GM20000 (cell line): ENCODE results near the gene RPL21.
A peak's percentile ranks its signal among the peaks of the same experiment; 100 is the strongest.
"Not testable (repeated sequence)": the region's sequence is repeated elsewhere in the genome, so short reads cannot be mapped to it uniquely, and the experiment has no call there.

Experiments used
- DNase-seq: peaks from one replicate; pipeline ENCODE4 v3.0.0; 2012; ENCODE audit warnings: low spot score
- CTCF ChIP-seq: IDR thresholded peaks from 2 replicates; pipeline ENCODE4 v1.5.1; 2012; ENCODE audit warnings: mild to moderate bottlenecking, control low read depth; ENCODE audit errors: extremely low read depth, missing control alignments

Gene RPL21

GRCh38 chr13:27280841-27281240, 29.5 kb downstream of the RPL21 start:
- no peak for DNase-seq
- TF ChIP-seq CTCF, result no peak

GRCh38 chr13:27281420-27281819, 30.1 kb downstream of the RPL21 start:
- TF ChIP-seq CTCF, result no peak
- no peak for DNase-seq

- peak; percentile 26 for TF ChIP-seq CTCF
- DNase-seq, result no peak
Measured at GRCh38 chr13:27283906-27284493, 32.6 kb downstream of the RPL21 start.

- DNase-seq, result no peak
- TF ChIP-seq CTCF, result no peak
Measured at GRCh38 chr13:27288392-27288791, 37.0 kb downstream of the RPL21 start.

GRCh38 chr13:27289011-27289665, 37.8 kb downstream of the RPL21 start:
- DNase-seq, result no peak
- no peak for TF ChIP-seq CTCF

GRCh38 chr13:27290715-27291114, 39.4 kb downstream of the RPL21 start:
- no peak for DNase-seq
- no peak for TF ChIP-seq CTCF

GRCh38 chr13:27291967-27292366, 40.6 kb downstream of the RPL21 start:
- DNase-seq, result not testable (repeated sequence)
